Right renal pelvis (tissue), 4 donors: Measurements from ENCODE around the gene DUSP1. TPM values are rescaled to one million over a fixed set of nuclear protein-coding genes. Genes with fewer than 3 reads are reported as not detected.
"Not testable (repeated sequence)": the region's sequence is repeated elsewhere in the genome, so short reads cannot be mapped to it uniquely, and the experiment has no call there.

ENCODE experiments used
- DNase-seq, 4 donors: peaks; one replicate each; pipeline ENCODE4 v3.0.0-alpha.2; 2013; ENCODE audit warnings: low read depth in 4 of 4, low spot score in 3 of 4, missing footprints in 1 of 4
- polyA plus RNA-seq, 4 donors: library from polyadenylated mRNA; unstranded; fragments of 120-200 nt; gene quantifications; one replicate each; pipeline ENCODE4 v1.2.1, GENCODE V29; 2013; ENCODE audit not compliant: insufficient read length in 4 of 4

Gene DUSP1, protein sequence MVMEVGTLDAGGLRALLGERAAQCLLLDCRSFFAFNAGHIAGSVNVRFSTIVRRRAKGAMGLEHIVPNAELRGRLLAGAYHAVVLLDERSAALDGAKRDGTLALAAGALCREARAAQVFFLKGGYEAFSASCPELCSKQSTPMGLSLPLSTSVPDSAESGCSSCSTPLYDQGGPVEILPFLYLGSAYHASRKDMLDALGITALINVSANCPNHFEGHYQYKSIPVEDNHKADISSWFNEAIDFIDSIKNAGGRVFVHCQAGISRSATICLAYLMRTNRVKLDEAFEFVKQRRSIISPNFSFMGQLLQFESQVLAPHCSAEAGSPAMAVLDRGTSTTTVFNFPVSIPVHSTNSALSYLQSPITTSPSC
- polyA plus RNA-seq, result 100 to 1,000 TPM in 1 of 4 donors, 10 to 100 TPM in 3; 50.2 to 130 (median 73.7) TPM

DNA sequence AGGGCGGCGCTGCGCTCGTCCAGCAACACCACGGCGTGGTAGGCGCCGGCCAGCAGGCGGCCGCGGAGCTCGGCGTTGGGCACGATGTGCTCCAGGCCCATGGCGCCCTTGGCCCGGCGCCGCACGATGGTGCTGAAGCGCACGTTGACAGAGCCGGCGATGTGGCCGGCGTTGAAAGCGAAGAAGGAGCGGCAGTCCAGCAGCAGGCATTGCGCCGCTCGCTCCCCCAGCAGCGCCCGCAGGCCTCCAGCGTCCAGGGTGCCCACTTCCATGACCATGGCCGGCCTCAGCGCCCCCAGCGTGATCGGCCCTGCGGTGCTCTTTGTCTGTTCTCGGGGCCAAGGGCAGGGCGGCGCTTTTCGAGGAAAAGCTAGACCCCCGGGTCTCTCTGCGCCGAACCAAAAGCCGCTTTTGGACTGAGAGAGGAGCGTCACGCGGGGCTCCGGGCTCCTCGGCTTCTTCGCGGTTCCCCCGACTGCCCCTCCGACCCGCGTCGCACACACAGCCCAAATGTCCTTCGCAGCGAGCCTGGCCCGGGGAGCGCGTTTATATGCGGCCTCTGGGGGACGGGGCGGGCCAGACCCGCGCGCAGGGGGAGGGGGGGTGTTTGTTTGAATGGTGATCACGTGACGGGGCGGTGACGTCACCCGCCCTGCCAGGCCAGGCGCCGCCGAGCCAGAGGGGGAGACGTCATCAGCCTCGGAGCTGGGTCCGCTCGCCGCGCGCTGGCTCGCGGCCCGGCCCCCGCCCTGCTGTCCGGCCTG is at the start of gene DUSP1:
TSS of gene DUSP1 (minus strand) at position 521 of the 764 bp plus-strand sequence. CDS start at position 278, 243 bp downstream.
- peak; percentile 93 to 96 (median 95) for DNase-seq

DNA sequence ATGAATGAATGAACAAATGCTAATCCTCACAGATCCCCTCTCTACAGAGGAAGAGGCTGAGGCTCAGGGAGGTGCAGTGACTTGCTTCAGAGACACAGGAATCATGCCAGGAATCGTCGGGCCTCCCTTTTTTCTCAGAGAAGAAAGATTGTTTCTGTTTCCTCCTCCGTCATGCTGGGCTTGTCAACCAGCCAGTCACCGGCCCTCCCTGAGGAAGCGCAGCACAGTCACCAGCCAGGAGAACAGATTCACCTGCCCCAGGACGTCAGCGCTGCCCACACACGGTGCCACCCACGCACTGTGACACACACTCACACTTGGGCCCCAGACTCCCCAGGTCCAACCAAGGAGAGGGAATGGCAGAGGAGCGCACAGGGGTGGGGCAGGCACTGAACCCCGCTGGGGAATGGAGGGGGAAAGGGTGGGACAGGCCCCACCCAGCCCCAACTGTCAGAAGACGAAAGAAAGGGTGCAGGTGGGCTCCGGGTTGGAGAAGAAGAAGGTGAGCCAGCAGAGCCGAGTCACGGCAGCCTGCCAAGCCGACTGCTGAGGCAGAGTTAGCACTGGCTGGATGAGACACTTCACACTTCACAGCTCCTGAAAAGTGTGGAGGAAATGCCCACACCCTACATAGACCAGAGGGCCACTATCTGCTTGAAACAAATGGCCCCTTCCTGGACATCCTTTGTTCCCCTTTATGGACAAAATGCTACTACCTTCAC is 49.2 kb upstream of the DUSP1 start:
- DNase-seq, result no peak

DNA sequence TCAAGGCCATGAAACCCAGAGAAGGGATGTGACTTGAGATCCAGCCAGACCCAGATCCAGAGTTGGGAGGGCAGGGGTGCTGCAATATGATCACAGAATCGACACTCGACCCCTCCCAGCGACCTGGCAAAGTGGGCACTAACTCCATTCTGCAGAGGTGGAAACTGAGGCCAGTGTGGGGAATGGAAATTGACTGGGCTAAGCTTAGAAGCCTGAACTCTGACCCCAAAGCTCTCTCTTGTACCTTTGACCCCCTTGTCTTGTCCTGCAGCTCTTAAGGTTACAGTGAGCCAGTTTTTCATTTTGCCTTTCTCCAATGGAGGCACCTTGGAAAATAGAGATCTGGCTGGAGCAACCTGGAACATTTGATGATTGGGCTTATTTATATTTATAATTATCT is 48.6 kb upstream of the DUSP1 start:
- no peak for DNase-seq

DNA sequence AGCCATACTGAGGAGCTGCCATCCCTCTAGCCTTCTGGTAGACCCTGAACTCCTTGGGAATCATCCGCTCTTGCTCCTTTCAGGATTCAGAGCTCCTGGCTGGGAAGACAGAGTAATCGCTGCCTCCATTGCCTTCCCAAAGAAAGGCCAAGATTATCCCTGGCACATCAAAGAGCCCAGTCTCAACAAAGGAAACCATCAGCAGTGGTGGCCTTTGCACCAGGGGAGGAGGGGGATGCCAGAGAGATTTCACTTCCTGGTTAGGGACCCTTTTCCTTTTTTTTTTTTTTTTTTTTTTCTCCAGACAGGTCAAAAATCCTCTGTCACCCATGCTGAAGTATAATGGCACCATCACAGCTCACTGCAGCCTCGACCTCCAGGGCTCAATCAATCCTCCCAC is 47.1 kb upstream of the DUSP1 start:
- DNase-seq, result no peak

DNA sequence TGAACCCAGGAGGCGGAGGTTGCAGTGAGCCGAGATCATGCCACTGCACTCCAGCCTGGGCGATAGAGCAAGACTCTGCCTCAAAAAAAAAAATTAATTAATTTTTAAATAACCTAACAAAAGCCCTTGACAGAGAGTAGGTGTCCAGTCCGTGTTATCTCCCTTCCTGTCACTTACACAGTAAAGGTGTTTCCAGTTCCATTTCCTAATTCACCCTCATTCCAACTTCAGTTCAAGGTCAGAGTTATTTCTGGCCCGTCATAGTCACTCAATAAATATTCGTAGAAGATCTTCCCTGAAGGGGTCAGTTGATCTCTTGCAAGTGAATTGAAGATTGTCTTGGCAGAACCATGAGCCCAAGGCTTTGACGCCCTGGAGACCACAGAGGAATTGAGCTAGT is 46.7 kb upstream of the DUSP1 start:
- no peak for DNase-seq

DNA sequence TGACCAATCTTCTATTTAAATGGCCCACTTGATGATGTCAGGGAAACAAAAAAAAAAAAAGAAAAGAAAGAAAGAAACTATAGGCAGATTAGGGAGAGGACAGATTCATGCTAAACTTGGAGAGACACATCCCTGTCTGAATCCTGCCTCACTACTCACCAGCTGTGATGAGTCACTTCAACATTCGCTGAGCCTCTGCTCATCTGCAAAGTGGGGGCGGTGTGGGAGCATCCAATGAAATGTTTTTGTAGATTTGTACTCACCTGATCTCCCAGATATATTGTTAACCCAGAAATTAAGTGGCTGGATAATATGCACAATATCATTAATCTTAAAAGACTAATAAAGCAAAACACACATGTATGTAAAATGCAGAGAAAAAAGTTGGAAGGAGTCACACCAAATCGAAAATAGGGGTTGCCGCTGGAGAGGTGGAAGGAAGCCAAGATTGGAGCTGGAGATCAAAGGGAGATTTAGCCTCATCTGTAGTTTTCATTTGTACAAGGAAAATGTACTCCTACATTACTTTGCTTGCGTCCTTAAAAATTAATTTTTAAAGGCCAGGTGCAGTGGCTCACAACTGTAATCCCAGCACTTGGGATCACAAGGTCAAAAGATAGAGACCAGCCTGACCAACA is 46.0 kb upstream of the DUSP1 start:
- DNase-seq, result no peak

DNA sequence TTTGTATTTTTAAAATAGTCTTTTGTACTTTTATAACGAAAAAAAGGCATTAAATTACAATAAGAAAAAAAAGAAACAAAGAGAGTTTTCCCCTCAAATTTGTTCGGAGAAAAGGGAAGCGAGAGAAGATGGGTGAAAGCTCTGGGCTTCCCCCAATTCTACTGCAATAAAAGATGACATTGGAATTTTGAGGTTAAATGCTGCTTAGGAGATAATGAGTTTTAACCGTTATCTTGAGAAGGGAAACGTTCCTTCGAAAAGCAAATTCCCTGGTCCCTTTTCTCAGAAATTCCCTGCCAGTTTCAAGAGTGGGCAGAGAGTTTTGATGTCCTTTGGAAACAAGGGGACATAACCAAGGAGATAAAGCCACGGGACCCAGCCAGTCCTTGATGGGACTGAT is 44.6 kb upstream of the DUSP1 start:
- DNase-seq, result no peak

DNA sequence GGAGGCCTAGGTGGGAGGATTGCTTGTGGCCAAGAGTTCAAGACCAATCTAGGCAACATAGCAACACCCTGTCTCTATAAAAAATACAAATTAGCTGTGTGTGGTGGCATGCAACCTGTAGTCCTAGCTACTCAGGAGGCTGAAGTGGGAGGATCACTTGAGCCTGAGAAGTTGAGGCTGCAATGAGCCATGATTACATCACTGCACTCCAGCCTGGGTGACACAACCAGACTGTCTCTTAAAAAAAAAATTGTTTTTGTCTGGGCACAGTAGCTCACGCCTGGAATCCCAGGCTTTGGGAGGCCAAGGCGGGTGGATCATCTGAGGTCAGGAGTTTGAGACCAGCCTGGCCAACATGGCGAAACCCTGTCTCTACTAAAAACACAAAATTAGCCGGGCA is 40.0 kb upstream of the DUSP1 start:
- DNase-seq, result not testable (repeated sequence)

DNA sequence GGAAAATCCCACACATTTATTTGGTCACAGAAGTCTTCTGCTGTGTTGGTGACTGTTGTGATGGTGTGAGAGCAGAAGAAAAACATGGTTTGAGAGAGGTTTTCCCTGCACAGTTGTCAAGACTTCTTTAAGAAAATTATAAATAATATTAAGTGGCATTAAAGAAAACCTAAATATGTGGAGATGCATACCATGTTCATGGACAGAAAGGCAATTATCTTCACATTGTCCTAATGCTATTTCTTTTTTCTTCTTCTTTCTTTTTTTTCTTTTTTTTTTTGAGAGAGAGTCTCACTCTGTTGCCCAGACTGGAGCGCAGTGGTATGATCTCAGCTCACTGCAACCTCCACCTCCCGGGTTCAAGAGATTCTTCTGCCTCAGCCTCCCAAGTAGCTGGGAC is 38.8 kb upstream of the DUSP1 start:
- DNase-seq, result no peak

DNA sequence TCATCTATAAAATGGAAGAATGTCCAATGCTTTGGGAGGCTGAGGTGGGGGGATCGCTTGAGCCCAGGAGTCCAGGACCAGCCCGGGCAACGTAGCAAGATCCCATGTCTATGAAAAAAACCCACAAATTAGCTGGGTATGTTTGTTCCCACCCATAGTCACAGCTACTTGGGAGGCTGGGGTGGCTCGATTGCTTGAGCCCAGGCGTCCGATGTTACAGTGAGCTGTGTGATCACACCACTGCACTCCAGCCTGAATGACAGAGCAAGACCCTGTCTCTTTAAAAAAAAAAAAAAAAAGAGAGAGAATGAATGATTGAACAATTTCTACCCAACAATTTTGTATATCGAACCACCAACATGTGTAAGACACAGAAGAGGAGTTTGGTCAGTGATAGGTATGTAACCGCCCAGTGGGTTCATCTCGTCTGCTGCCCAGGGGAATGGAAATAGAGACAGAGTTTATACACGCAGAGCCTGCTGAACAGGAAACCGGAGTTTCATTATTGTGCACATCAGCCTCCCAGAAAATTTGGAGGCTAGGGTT is 36.8 kb upstream of the DUSP1 start:
- no peak for DNase-seq

DNA sequence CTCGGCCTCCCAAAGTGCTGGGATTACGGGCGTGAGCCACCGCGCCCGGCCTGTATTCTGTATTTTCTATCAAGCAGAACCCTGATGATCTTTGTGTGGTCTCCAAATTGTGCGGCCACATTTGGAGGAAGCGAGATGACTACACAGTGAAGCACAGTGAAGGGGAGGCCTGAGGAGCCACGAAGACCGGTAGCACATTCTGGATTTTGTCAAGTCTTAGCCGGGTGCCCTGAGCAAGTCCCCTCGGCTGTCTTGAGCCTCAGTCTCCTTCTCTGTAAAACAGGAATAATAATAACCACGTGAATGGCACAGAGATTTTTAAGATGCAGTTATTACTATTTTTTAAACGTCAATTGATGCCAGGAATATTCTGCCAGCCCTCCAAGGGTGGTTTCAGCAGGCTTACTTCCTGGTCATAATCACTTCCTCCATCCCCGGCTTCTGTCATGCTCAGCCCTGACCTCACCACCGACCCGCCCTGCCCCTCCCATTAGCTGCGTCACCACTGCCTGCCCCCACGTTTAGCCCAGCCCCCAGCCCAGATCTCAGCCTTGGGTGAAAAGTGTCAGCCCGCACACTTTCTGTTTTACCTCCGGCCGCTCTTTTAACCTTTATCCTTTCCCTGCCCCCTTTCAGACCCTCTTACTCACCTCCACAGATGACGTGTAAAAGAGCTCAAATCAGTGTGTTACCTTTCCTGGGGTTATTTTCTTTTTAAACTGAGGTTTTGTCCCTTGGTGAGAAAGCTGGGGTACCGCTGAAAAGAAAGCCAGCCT is 36.1 kb upstream of the DUSP1 start:
- DNase-seq, result peak; percentile 35 to 49 (median 43)

DNA sequence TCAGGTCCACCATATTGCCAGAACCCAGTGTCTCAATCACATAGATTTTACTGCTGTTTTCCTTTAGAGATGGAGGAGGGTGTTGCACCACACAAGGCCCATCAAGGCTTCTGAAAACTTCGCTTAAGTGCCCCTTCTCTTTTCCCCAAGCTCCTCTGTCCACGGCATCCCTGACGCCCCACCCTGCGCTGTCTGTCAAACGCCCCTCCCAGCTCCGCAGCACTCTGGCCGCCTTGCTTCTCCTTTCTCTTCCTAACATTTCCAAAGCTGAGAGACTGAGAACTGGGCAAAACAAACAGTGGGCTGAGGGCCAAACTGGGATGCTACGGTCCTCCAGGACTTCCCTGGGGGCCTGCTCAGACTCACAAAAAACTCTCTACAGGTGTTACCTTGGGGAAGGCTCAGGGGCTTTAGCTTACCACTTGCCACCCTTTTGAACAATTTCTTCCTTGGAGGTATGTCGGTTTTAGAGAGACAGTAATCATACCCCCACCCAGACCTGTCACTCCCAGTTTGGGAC is 34.8 kb upstream of the DUSP1 start:
- DNase-seq, result no peak

DNA sequence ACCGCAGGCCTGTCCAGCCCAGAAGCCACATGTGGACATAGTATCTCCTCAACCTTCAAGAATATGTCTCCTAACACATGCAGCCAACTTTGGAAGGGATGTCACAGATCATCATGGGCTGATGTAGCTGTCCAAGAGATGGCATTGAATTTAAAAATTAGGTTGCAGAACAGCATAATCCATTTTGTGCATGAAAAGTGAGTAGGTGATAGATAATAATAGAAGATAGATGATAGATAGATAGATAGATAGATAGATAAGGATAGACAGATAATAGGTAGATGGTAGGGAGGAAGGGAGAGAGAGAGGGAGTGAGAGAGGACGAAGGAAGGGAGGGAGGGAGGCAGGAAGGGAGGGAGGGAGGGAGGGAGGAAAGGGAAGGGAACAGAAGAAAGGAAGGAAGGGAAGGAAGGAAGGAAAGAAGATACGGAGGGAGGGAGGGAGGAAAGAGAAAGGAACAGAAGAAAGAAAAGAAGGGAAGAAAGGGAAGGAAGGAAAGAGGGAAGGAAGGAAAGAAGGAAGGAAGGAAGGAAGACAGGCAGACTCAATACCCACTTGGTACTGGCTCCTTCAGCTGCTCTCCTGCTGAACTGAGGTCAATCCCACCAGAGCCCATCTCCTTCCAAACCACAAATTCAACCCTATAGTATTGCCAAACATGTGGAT is 34.2 kb upstream of the DUSP1 start:
- DNase-seq, result no peak

DNA sequence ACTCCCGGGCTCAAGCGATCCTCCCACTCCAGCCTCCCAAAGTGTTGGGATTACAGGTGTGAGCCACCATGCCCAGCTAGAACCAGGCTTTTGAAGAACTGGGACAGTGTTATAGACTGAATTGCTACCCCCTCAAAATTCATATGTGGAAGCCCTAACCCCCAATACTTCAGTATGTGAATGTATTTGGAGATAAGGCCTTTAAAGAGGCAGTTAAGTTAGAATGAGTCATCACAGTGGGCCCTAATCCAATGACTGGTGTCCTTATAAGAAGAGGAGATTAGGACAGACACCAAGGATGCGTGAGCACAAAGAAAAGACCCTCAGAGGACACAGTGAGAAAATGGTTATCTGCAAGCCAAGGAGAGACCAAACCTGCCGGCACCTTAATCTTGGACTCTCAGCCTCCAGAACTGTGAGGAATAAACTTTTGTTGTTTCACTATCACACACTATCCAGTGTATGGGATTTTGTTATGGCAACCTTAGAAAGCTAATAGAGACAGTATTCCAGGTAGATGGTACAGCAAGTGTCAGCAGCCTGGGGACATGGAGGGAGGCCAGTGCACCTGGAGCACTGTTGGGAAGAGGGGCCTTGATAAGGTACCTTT is 31.7 kb upstream of the DUSP1 start:
- no peak for DNase-seq

DNA sequence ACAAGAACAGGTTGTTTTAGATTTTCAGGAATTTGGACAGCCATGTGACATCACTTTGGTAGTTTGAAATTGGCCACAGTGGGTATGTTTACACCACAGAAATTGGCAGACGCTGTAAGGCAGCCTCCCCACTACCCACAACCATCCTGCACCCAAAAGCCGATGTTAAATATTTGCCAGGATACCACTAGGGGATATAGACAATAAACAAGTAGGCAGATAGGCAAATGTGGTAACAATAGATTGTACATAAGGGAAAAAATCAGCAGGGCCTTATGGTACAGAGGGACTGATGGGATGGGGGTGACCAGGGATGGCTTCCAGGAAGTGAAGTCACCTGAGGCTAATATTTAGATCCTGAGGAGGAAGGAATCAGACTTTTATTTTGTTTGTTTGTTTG is 31.1 kb upstream of the DUSP1 start:
- no peak for DNase-seq

DNA sequence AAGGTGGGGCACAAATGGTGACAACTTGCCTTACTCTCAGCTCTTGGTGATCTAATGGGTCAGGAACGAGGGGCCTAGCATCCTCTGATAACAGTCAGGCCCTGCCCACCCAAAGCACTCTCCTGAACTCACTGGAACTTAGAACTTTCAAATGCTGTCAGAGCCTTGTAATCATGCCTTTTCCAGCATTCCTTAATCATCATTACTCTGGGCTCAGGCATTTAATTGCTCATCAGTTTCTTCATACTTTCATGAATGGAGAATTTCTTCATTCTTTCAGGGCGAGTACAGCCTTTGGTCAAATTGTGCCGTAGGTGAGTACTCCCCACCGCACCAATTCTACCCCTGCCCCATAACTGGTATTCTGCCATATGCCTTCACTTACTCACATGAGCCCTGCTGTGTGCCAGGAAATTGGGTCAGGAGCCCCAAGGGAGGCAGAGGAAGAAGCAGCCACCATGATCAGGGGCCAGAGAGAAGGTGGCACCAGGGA is 30.2 kb upstream of the DUSP1 start:
- DNase-seq, result no peak

DNA sequence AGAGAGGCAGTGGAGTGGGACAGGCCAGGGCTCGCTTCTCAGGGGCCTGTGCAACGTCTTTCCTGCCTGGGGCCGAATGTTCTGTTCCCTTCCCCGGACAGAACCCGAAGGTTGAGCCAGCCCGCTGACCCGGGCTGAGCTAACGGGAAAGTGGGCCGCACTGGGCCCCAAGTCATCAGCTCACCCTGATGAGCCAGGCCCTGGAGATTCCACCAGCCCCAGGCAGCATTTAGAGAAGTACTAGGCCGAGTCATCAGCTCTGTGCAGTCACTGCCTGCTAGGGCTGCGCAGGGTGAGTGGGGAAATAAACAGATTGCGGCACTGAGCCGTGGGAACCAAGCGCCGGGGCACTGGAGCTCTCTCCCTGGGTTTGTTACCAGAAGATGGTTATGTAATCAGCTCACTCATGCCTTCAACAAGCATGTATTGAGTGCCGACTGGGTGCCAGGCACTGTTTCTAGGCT is 29.1 kb upstream of the DUSP1 start:
- no peak for DNase-seq

DNA sequence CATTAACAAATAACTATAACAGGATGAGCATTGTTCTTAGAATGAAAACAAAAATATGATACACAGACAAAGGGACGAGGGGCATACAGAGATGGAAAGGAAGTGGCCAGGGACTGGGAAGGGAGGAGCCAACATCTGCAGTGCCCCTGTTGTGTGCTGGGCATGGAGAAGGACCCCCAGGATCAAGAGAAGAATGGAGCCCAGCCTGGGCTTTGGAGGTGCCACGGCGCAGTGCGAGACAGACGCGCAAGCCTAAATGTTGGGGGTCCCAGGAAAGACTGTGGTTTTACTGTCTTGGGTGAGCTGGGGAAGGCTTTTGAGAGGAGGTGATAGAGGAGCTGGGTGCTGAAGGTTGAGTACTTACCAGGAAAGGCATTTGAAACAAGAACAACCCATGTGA is 28.4 kb upstream of the DUSP1 start:
- DNase-seq, result no peak
